ENCODE measurements around the gene SNAP29. TPM values are rescaled to one million over a fixed set of nuclear protein-coding genes. Genes with fewer than 3 reads are reported as not detected.
A peak's percentile ranks its signal among the peaks of the same experiment; 100 is the strongest.

SNAP29 gene
- total RNA-seq, 1 experiment from 2014 or later, result 17.8 TPM

DNA sequence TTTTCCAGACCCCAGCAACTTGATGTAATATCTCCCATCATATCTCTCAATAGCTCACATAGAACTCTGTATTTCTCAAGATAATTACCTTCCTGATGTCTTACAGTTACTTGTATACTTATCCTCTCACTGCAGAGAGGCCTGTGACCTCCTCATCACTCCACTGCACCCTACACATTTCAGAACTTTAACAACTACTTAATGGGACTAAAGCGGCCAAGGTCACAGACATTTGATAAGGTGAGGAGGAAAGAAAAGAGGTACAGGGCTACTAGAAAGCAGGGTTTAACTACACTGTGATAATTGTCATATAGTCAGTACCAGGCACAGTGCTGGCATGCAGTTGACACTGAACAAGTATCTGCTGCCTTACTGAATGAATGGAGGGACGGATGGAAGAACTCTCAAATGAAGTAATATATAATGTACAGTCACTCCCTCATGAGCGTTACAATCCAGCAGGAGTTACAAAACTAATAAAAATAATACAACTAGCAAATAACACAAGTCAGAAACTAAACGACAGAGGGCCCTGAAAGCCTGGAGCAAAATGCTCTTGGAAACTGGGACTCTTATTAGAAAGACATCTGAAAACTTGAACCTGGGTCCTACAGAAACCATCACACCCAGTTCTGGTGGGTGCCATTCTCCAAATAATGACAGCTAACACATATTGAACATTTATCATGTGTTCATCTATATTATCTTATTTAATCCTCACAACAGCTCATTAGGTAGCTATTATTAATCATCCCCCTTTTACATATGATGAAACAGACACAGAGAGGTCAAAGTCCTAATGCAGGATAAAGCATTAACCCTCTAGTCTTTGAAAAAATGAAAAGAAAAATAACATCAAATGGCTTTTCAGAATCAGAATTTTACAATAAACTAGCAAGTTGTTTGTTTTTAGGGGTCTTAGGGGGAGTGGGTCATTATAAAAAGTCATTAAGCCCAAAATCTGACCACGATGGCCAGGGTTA, 14.5 kb upstream of the SNAP29 start:
- intact Hi-C loops (cut with micrococcal nuclease; ENCODE audit: unreplicated experiment), result no loop called here
- Histone ChIP-seq H4K20me1 (ENCODE audit: insufficient read depth) (no peaks in the 10 kb centered on the region), H2AFZ (no peak overlapping the region), H3K4me3 (no peak overlapping the region), H3K9me3 (ENCODE audit: insufficient read depth, low read depth) (no peaks in the 10 kb centered on the region), H3K36me3 (ENCODE audit: low read depth) (no peaks in the 10 kb centered on the region), H3K79me2 (ENCODE audit: low read depth) (peaks cover 38% of the 10 kb centered on the region), H3F3A (ENCODE audit: insufficient read depth, low read depth) (peaks cover 5% of the 10 kb centered on the region; the same call in 1 of the 2 replicates), H3K27ac (no peak overlapping the region), H3K27me3 (ENCODE audit: insufficient read depth, low read depth) (no peaks in the 10 kb centered on the region), H3K4me2 (peak overlapping the region; percentile 60), H3K9me2 (ENCODE audit: insufficient read depth) (no peaks in the 10 kb centered on the region), H3K4me1 (replicated peaks; ENCODE audit: insufficient read depth) (peaks cover 28% of the 10 kb centered on the region)
- POLR2A ChIA-PET (ENCODE audit: unreplicated experiment), result interaction anchor here (0.6 kb wide), 1 partner anchor 64 kb away, joined by 8 read pairs; no protein-coding TSS in a partner anchor
- TF ChIP-seq, protein P1, sequence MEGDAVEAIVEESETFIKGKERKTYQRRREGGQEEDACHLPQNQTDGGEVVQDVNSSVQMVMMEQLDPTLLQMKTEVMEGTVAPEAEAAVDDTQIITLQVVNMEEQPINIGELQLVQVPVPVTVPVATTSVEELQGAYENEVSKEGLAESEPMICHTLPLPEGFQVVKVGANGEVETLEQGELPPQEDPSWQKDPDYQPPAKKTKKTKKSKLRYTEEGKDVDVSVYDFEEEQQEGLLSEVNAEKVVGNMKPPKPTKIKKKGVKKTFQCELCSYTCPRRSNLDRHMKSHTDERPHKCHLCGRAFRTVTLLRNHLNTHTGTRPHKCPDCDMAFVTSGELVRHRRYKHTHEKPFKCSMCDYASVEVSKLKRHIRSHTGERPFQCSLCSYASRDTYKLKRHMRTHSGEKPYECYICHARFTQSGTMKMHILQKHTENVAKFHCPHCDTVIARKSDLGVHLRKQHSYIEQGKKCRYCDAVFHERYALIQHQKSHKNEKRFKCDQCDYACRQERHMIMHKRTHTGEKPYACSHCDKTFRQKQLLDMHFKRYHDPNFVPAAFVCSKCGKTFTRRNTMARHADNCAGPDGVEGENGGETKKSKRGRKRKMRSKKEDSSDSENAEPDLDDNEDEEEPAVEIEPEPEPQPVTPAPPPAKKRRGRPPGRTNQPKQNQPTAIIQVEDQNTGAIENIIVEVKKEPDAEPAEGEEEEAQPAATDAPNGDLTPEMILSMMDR (conservative IDR thresholded peaks at IDR 0.05), result no peak
- no peak for TF ChIP-seq EZH2 (IDR thresholded peaks at IDR 0.05; ENCODE audit: low read depth)
- DNase-seq, result no peak
- BruUV-seq (replicated peaks), result no TSS peak
- CTCF ChIA-PET, result no interaction called here

DNA sequence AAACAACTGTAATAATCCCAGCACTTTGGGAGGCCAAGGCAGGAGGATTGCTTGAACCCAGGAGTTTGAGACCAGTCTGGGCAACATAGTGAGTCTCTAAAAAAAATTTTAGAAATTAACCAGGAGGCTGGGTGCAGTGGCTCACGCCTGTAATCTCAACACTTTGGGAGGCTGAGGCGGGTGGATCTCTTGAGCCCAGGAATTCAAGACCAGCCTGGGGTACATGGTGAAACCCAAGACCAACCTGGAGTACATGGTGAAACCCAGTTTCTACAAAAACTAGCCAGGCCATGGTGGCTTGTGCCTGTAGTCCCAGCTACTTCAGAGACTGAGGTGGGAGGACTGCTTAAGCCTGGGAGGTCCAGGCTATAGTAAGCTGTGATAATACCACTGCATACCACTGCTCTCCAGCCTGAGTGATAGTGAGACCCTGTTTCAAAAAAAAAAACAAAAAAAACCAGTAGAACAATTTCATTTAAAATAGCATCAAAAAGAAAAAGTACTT, 11.4 kb upstream of the SNAP29 start:
- no peak for TF ChIP-seq EZH2 (IDR thresholded peaks at IDR 0.05; ENCODE audit: low read depth)
- TF ChIP-seq, protein P1 (conservative IDR thresholded peaks at IDR 0.05), result no peak
- H3K4me3 ChIP-seq, result no peak overlapping the region
- BruUV-seq (replicated peaks), result no TSS peak

DNA sequence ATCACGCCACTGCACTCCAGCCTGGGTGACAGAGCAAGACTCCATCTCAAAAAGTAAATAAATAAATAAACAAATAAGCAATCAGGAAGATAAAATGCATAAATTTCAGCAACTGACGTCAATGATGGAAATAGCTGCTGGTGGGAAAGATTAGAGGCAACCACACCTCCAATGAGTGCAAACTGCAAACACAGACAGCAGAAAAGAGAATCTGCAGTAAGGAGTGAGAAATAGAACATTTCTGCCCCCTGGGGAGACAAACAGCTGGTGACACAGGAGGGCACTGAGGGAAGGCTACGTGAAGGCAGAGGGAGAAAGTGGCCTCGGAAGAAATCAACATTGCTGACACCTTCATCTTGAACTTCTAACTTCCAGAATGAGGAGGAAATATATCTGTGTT, 6.7 kb upstream of the SNAP29 start:
- Histone ChIP-seq H3K9me2 (ENCODE audit: insufficient read depth) (no peaks in the 10 kb centered on the region), H3K4me2 (no peak overlapping the region), H3K36me3 (ENCODE audit: low read depth) (no peaks in the 10 kb centered on the region), H3K4me3 (no peak overlapping the region), H2AFZ (no peak overlapping the region), H3K27me3 (ENCODE audit: insufficient read depth, low read depth) (no peaks in the 10 kb centered on the region), H3K79me2 (ENCODE audit: low read depth) (peaks cover 46% of the 10 kb centered on the region), H3K4me1 (replicated peaks; ENCODE audit: insufficient read depth) (no peaks in the 10 kb centered on the region; the same call in 1 of the 2 replicates), H3K9me3 (ENCODE audit: insufficient read depth, low read depth) (no peaks in the 10 kb centered on the region), H4K20me1 (ENCODE audit: insufficient read depth) (no peaks in the 10 kb centered on the region; the same call in 1 of the 2 replicates), H3K27ac (no peak overlapping the region), H3F3A (ENCODE audit: insufficient read depth, low read depth) (no peaks in the 10 kb centered on the region)
- ChIA-PET POLR2A (ENCODE audit: unreplicated experiment) (no interaction called here), CTCF (no interaction called here)
- TF ChIP-seq EZH2 (IDR thresholded peaks at IDR 0.05; ENCODE audit: low read depth), result no peak
- TF ChIP-seq, protein P1 (conservative IDR thresholded peaks at IDR 0.05), result no peak
- no TSS peak for BruUV-seq (replicated peaks)
- DNase-seq, result no peak
- intact Hi-C loops (cut with micrococcal nuclease; ENCODE audit: unreplicated experiment), result no loop called here

More for the DNA sequence above, 11.4 kb upstream of the SNAP29 start:
- H3K9me3 ChIP-seq (ENCODE audit: insufficient read depth, low read depth), result no peaks in the 10 kb centered on the region
- H3K79me2 ChIP-seq (ENCODE audit: low read depth), result peaks cover 36% of the 10 kb centered on the region
- H3K27ac ChIP-seq, result no peak overlapping the region
- H4K20me1 ChIP-seq (ENCODE audit: insufficient read depth), result no peaks in the 10 kb centered on the region
- POLR2A ChIA-PET (ENCODE audit: unreplicated experiment), result no interaction called here
- peaks cover 28% of the 10 kb centered on the region for H3K4me1 ChIP-seq (replicated peaks; ENCODE audit: insufficient read depth)
- no peaks in the 10 kb centered on the region for H3K9me2 ChIP-seq (ENCODE audit: insufficient read depth)
- H2AFZ ChIP-seq, result no peak overlapping the region
- H3K27me3 ChIP-seq (ENCODE audit: insufficient read depth, low read depth), result no peaks in the 10 kb centered on the region
- H3F3A ChIP-seq (ENCODE audit: insufficient read depth, low read depth), result peaks cover 5% of the 10 kb centered on the region; the same call in 1 of the 2 replicates
- DNase-seq, result no peak
- CTCF ChIA-PET, result no interaction called here
- intact Hi-C loops (cut with micrococcal nuclease; ENCODE audit: unreplicated experiment), result no loop called here
- H3K4me2 ChIP-seq, result no peak overlapping the region
- H3K36me3 ChIP-seq (ENCODE audit: low read depth), result no peaks in the 10 kb centered on the region

Data from PC-9 (cell line).